B cell (primary cell): ENCODE results near the gene ZBTB4.
"Not testable (repeated sequence)": the region's sequence is repeated elsewhere in the genome, so short reads cannot be mapped to it uniquely, and the experiment has no call there.

Experiments used
- CTCF ChIP-seq: fragments of 200-600 bp; IDR thresholded peaks from one replicate; pipeline ENCODE4 v1.8.0; 2022; ENCODE audit warnings: antibody characterized with exemption, mild to moderate bottlenecking
- EZH2 ChIP-seq: IDR thresholded peaks from 2 replicates; pipeline ENCODE4 v1.6.1; 2012; ENCODE audit warnings: borderline replicate concordance, low read depth, mild to moderate bottlenecking, moderate library complexity, low read length; ENCODE audit not compliant: insufficient read depth, poor library complexity, severe bottlenecking

DNA sequence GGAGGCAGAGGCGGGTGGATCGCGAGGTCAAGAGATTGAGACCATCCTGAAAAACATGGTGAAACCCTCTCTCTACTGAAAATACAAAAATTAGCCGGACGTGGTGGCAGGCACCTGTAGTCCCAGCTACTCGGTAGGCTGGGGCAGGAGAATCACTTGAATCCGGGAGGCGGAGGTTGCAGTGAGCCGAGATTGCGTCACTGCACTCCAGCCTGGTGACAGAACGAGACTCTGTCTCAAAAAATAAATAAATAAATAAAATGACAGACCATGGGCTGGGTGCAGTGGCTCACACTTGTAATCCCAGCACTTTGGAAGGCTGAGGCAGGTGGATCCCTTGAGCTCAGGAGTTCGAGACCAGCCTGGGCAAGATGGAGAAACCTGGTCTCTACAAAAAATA lies 9.6 kb downstream of the ZBTB4 start:
- not testable (repeated sequence) for TF ChIP-seq EZH2, CTCF
